IMR-90 (cell line): ENCODE results near the gene PSORS1C2.

ENCODE experiments used
- ELK1 ChIP-seq: fragments of 150-350 bp; IDR thresholded peaks from 2 replicates; pipeline ENCODE4 v1.6.1; 2016; ENCODE audit warnings: low read depth, mild to moderate bottlenecking, low read length, moderate library complexity, borderline replicate concordance
- POLR2A ChIP-seq: IDR thresholded peaks from 2 replicates; pipeline ENCODE4 v1.6.1; 2012; ENCODE audit warnings: mild to moderate bottlenecking, low read depth, low read length
- SMC3 ChIP-seq: fragments of 150-350 bp; IDR thresholded peaks from 2 replicates; pipeline ENCODE4 v1.6.1; 2016; ENCODE audit warnings: low read depth, mild to moderate bottlenecking, antibody characterized with exemption, low read length, moderate library complexity
- TF ChIP-seq, protein P1 (sequence below): conservative IDR thresholded peaks from 2 replicates; pipeline ENCODE4 v1.5.1; 2012; ENCODE audit warnings: mild to moderate bottlenecking, low read depth, low read length, improper control_type of control experiment
- TF ChIP-seq, protein P2 (sequence below): fragments of 150-350 bp; IDR thresholded peaks from 2 replicates; pipeline ENCODE4 v1.6.1; 2017; ENCODE audit warnings: mild to moderate bottlenecking, antibody characterized with exemption, low read length, low read depth

GRCh38 chr6:31149827-31150447 is 11.1 kb upstream of the PSORS1C2 start:
- TF ChIP-seq, protein P1, sequence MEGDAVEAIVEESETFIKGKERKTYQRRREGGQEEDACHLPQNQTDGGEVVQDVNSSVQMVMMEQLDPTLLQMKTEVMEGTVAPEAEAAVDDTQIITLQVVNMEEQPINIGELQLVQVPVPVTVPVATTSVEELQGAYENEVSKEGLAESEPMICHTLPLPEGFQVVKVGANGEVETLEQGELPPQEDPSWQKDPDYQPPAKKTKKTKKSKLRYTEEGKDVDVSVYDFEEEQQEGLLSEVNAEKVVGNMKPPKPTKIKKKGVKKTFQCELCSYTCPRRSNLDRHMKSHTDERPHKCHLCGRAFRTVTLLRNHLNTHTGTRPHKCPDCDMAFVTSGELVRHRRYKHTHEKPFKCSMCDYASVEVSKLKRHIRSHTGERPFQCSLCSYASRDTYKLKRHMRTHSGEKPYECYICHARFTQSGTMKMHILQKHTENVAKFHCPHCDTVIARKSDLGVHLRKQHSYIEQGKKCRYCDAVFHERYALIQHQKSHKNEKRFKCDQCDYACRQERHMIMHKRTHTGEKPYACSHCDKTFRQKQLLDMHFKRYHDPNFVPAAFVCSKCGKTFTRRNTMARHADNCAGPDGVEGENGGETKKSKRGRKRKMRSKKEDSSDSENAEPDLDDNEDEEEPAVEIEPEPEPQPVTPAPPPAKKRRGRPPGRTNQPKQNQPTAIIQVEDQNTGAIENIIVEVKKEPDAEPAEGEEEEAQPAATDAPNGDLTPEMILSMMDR: no peak
- TF ChIP-seq ELK1: no peak
- no peak for TF ChIP-seq POLR2A
- no peak for TF ChIP-seq SMC3
- TF ChIP-seq, protein P2, sequence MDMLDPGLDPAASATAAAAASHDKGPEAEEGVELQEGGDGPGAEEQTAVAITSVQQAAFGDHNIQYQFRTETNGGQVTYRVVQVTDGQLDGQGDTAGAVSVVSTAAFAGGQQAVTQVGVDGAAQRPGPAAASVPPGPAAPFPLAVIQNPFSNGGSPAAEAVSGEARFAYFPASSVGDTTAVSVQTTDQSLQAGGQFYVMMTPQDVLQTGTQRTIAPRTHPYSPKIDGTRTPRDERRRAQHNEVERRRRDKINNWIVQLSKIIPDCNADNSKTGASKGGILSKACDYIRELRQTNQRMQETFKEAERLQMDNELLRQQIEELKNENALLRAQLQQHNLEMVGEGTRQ: no peak
